Skeletal muscle satellite cell (primary cell): ENCODE measurements around the gene HASPIN.
"Not testable (repeated sequence)": the region's sequence is repeated elsewhere in the genome, so short reads cannot be mapped to it uniquely, and the experiment has no call there.

Source experiments
- H3K27me3 ChIP-seq: 2 replicates; pipeline ENCODE4 v1.7.0; 2013; ENCODE audit warnings: low read length; ENCODE audit not compliant: control insufficient read depth, insufficient read depth
- H3K36me3 ChIP-seq: 2 replicates; pipeline ENCODE4 v1.7.0; 2013; ENCODE audit warnings: mild to moderate bottlenecking, control low read depth, low read length; ENCODE audit not compliant: insufficient read depth
- H3K4me1 ChIP-seq: 2 replicates; pipeline ENCODE4 v1.7.0; 2013; ENCODE audit warnings: low read length; ENCODE audit not compliant: control insufficient read depth, insufficient read depth
- H3K4me2 ChIP-seq: 2 replicates; pipeline ENCODE4 v1.7.0; 2013; ENCODE audit warnings: mild to moderate bottlenecking, low read length
- H3K4me3 ChIP-seq: 2 replicates; pipeline ENCODE4 v1.7.0; 2013; ENCODE audit warnings: low read length
- H3K9ac ChIP-seq: 2 replicates; pipeline ENCODE4 v1.7.0; 2013; ENCODE audit warnings: mild to moderate bottlenecking, low read depth, low read length, moderate library complexity
- H3K9me3 ChIP-seq: replicated peaks from 2 replicates; pipeline ENCODE4 v1.7.0; 2013; ENCODE audit warnings: mild to moderate bottlenecking, control low read depth, low read length

HASPIN gene

GRCh38 chr17:3724378-3725077 is 825 bp downstream of the HASPIN start:
- Histone ChIP-seq H3K4me1 (peaks cover 31% of the 10 kb centered on the region), H3K4me3 (peak overlapping the region; percentile 91), H3K36me3 (peaks cover 8% of the 10 kb centered on the region), H3K4me2 (peak overlapping the region; percentile 87), H3K9ac (peak overlapping the region; percentile 93), H3K9me3 (no peaks in the 10 kb centered on the region), H3K27me3 (no peaks in the 10 kb centered on the region)

- H3K9ac ChIP-seq: no peak overlapping the region
- H3K4me2 ChIP-seq: no peak overlapping the region
- H3K9me3 ChIP-seq: no peaks in the 10 kb centered on the region
- peaks cover 26% of the 10 kb centered on the region for H3K4me1 ChIP-seq
- H3K4me3 ChIP-seq: no peak overlapping the region
- peaks cover 8% of the 10 kb centered on the region for H3K36me3 ChIP-seq
- no peaks in the 10 kb centered on the region for H3K27me3 ChIP-seq
These were observed 3.3 kb downstream of the HASPIN start for GRCh38 chr17:3727041-3727440.

- H3K4me1 ChIP-seq: peaks cover 26% of the 10 kb centered on the region
- not testable (repeated sequence) for H3K4me3 ChIP-seq, H3K9me3 ChIP-seq, H3K4me2 ChIP-seq, H3K27me3 ChIP-seq, H3K36me3 ChIP-seq, H3K9ac ChIP-seq
These were observed 4.4 kb downstream of the HASPIN start for GRCh38 chr17:3728099-3728498.

GRCh38 chr17:3729881-3730280 is 6.2 kb downstream of the HASPIN start:
- peaks cover 20% of the 10 kb centered on the region for H3K4me1 ChIP-seq
- no peak overlapping the region for H3K9ac ChIP-seq
- H3K4me3 ChIP-seq: no peak overlapping the region
- H3K4me2 ChIP-seq: no peak overlapping the region
- H3K36me3 ChIP-seq: peaks cover 8% of the 10 kb centered on the region
- no peaks in the 10 kb centered on the region for H3K27me3 ChIP-seq
- no peaks in the 10 kb centered on the region for H3K9me3 ChIP-seq

- Histone ChIP-seq H3K36me3 (peaks cover 4% of the 10 kb centered on the region), H3K27me3 (no peaks in the 10 kb centered on the region)
These were observed 7.3 kb downstream of the HASPIN start for GRCh38 chr17:3730881-3731429.

GRCh38 chr17:3732210-3732621 is 8.5 kb downstream of the HASPIN start:
- H3K27me3 ChIP-seq: no peaks in the 10 kb centered on the region
- no peak overlapping the region for H3K9ac ChIP-seq
- no peaks in the 10 kb centered on the region for H3K36me3 ChIP-seq
- no peaks in the 10 kb centered on the region for H3K9me3 ChIP-seq
- peak overlapping the region; percentile 68 for H3K4me2 ChIP-seq
- peaks cover 15% of the 10 kb centered on the region for H3K4me1 ChIP-seq
- H3K4me3 ChIP-seq: no peak overlapping the region

More at GRCh38 chr17:3730881-3731429, 7.3 kb downstream of the HASPIN start:
- Histone ChIP-seq H3K4me1 (peaks cover 15% of the 10 kb centered on the region), H3K4me2 (peak overlapping the region; percentile 3), H3K4me3 (no peak overlapping the region), H3K9me3 (no peaks in the 10 kb centered on the region), H3K9ac (peak overlapping the region; percentile 9)

GRCh38 chr17:3734911-3735276 is 11.2 kb downstream of the HASPIN start:
- H3K9me3 ChIP-seq, H3K4me2 ChIP-seq, H3K27me3 ChIP-seq, H3K4me3 ChIP-seq, H3K36me3 ChIP-seq, H3K9ac ChIP-seq: not testable (repeated sequence)
- H3K4me1 ChIP-seq: peaks cover 26% of the 10 kb centered on the region

GRCh38 chr17:3735515-3735914 is 11.8 kb downstream of the HASPIN start:
- Histone ChIP-seq H3K36me3 (no peaks in the 10 kb centered on the region), H3K27me3 (no peaks in the 10 kb centered on the region), H3K4me2 (no peak overlapping the region), H3K9ac (no peak overlapping the region), H3K4me3 (no peak overlapping the region), H3K4me1 (peaks cover 25% of the 10 kb centered on the region), H3K9me3 (no peaks in the 10 kb centered on the region)

GRCh38 chr17:3738562-3739295 is 15.0 kb downstream of the HASPIN start:
- H3K4me3 ChIP-seq: peak overlapping the region; percentile 63

GRCh38 chr17:3739422-3740124 is 15.9 kb downstream of the HASPIN start:
- H3K4me1 ChIP-seq: peaks cover 11% of the 10 kb centered on the region
- H3K27me3 ChIP-seq: peaks cover 3% of the 10 kb centered on the region
- no peaks in the 10 kb centered on the region for H3K36me3 ChIP-seq

More at GRCh38 chr17:3738562-3739295, 15.0 kb downstream of the HASPIN start:
- Histone ChIP-seq H3K36me3 (no peaks in the 10 kb centered on the region), H3K9me3 (no peaks in the 10 kb centered on the region), H3K4me2 (peak overlapping the region; percentile 81), H3K4me1 (peaks cover 11% of the 10 kb centered on the region), H3K9ac (no peak overlapping the region), H3K27me3 (peaks cover 3% of the 10 kb centered on the region)

GRCh38 chr17:3740611-3741073 is 16.9 kb downstream of the HASPIN start:
- H3K4me1 ChIP-seq: peaks cover 11% of the 10 kb centered on the region
- no peaks in the 10 kb centered on the region for H3K36me3 ChIP-seq
- H3K9ac ChIP-seq: no peak overlapping the region
- no peak overlapping the region for H3K4me3 ChIP-seq
- H3K27me3 ChIP-seq: peaks cover 3% of the 10 kb centered on the region
- H3K4me2 ChIP-seq: no peak overlapping the region
- H3K9me3 ChIP-seq: no peaks in the 10 kb centered on the region

More at GRCh38 chr17:3739422-3740124, 15.9 kb downstream of the HASPIN start:
- no peak overlapping the region for H3K4me3 ChIP-seq
- H3K9ac ChIP-seq: no peak overlapping the region
- no peaks in the 10 kb centered on the region for H3K9me3 ChIP-seq
- no peak overlapping the region for H3K4me2 ChIP-seq
